ENCODE data around the gene MYO3B.

GRCh38 chr2:170509452-170510193 is 331.7 kb downstream of the MYO3B start:
- no peak for TF ChIP-seq CTCF (conservative IDR thresholded peaks at IDR 0.05; ENCODE audit: low read length)
- TF ChIP-seq EZH2phosphoT487 (IDR thresholded peaks at IDR 0.05; ENCODE audit: borderline replicate concordance, low read depth, low read length) = no peak
